GM06990 (cell line): ENCODE results near the gene RLBP1.

Source experiments
- DNase-seq: peaks from one replicate; pipeline ENCODE4 v3.0.0-alpha.2; 2011; ENCODE audit not compliant: insufficient read length; ENCODE audit errors: extremely low read depth
- H3K27me3 ChIP-seq: replicated peaks from 2 replicates; pipeline ENCODE4 v1.6.0; 2011; ENCODE audit warnings: low read length; ENCODE audit not compliant: control insufficient read depth, insufficient read depth
- H3K36me3 ChIP-seq: 2 replicates; pipeline ENCODE4 v1.5.1; 2011; ENCODE audit warnings: low read length; ENCODE audit not compliant: control insufficient read depth, insufficient read depth
- H3K4me3 ChIP-seq: replicated peaks from 2 replicates; pipeline ENCODE4 v1.5.1; 2011; ENCODE audit warnings: low read depth, mild to moderate bottlenecking, control low read depth, low read length
- CTCF ChIP-seq: IDR thresholded peaks from 2 replicates; pipeline ENCODE4 v1.5.1; 2011; ENCODE audit warnings: low read length, control low read depth, mild to moderate bottlenecking, inconsistent platforms; ENCODE audit not compliant: insufficient read depth, poor library complexity, severe bottlenecking

The RLBP1 gene

GRCh38 chr15:89164712-89165211 lies 56.6 kb downstream of the RLBP1 start:
- Histone ChIP-seq H3K4me3 (no peak overlapping the region), H3K36me3 (no peaks in the 10 kb centered on the region; the same call in none of the 2 replicates), H3K27me3 (no peaks in the 10 kb centered on the region)
- no peak for TF ChIP-seq CTCF
- DNase-seq = no peak

- TF ChIP-seq CTCF = no peak
- no peak for DNase-seq
- no peak overlapping the region for H3K4me3 ChIP-seq
Observed at GRCh38 chr15:89163271-89164055, 57.9 kb downstream of the RLBP1 start.

GRCh38 chr15:89161666-89162065 lies 59.7 kb downstream of the RLBP1 start:
- no peak overlapping the region for H3K4me3 ChIP-seq
- no peak for DNase-seq
- H3K27me3 ChIP-seq = no peaks in the 10 kb centered on the region
- TF ChIP-seq CTCF = no peak
- peaks cover 1% of the 10 kb centered on the region for H3K36me3 ChIP-seq

More at GRCh38 chr15:89163271-89164055, 57.9 kb downstream of the RLBP1 start:
- Histone ChIP-seq H3K27me3 (no peaks in the 10 kb centered on the region), H3K36me3 (peaks cover 1% of the 10 kb centered on the region)
